HepG2 (cell line): ENCODE measurements around the gene TLE2. TPM values are rescaled to one million over a fixed set of nuclear protein-coding genes. Genes with fewer than 3 reads are reported as not detected.

Experiments used
- CHCHD3 ChIP-seq: sonication (generic); formaldehyde crosslinking; IDR thresholded peaks from 2 replicates; pipeline ENCODE4 v1.8.0; 2022; ENCODE audit warnings: mild to moderate bottlenecking, missing genetic modification reagents, moderate library complexity
- ETV5 ChIP-seq: IDR thresholded peaks from 2 replicates; pipeline ENCODE4 v1.6.1; 2018; ENCODE audit warnings: missing biosample characterization, missing genetic modification reagents, inconsistent platforms, borderline replicate concordance
- MEF2D ChIP-seq: sonication (generic); formaldehyde crosslinking; IDR thresholded peaks from 2 replicates; pipeline ENCODE4 v1.5.1; 2020; ENCODE audit warnings: mild to moderate bottlenecking, missing genetic modification reagents
- MLXIP ChIP-seq: sonication (generic); formaldehyde crosslinking; IDR thresholded peaks from 2 replicates; pipeline ENCODE4 v1.9.0; 2021; ENCODE audit warnings: missing genetic modification reagents, borderline replicate concordance
- PHF8 ChIP-seq: sonication (generic); formaldehyde crosslinking; IDR thresholded peaks from 2 replicates; pipeline ENCODE4 v1.5.0; 2020; ENCODE audit warnings: missing genetic modification reagents
- POLR2G ChIP-seq: fragments of 200-400 bp; formaldehyde crosslinking; IDR thresholded peaks from 2 replicates; pipeline ENCODE4 v1.6.1; 2018; ENCODE audit warnings: mild to moderate bottlenecking, low read depth, low read length, moderate library complexity
- RXRA ChIP-seq: sonication (generic); formaldehyde crosslinking; IDR thresholded peaks from 2 replicates; pipeline ENCODE4 v1.5.1; 2020; ENCODE audit warnings: missing genetic modification reagents
- RXRB ChIP-seq: IDR thresholded peaks from 2 replicates; pipeline ENCODE4 v1.6.1; 2016; ENCODE audit warnings: borderline replicate concordance, missing genetic modification reagents, missing compliant biosample characterization
- SOX13 ChIP-seq, 3 experiments: fragments of 450-650 bp in 1 of 3; sonication (generic) in 1 of 3; formaldehyde crosslinking in 1 of 3; IDR thresholded peaks in 2 of 3; conservative IDR thresholded peaks in 1 of 3; 2 replicates each; pipeline versions ENCODE4 v1.5.0 to v1.6.1; 2016 to 2020; ENCODE audit warnings: antibody characterized with exemption in 1 of 3, mild to moderate bottlenecking in 1 of 3, missing compliant biosample characterization in 1 of 3, missing genetic modification reagents in 1 of 3, moderate library complexity in 1 of 3
- TCF7 ChIP-seq: sonication (generic); IDR thresholded peaks from 2 replicates; pipeline ENCODE4 v1.6.1; 2016; ENCODE audit warnings: antibody characterized with exemption, low read depth
- ZIK1 ChIP-seq: sonication (generic); formaldehyde crosslinking; IDR thresholded peaks from 2 replicates; pipeline ENCODE4 v1.5.0; 2020; ENCODE audit warnings: mild to moderate bottlenecking, low read depth, missing genetic modification reagents, borderline replicate concordance
- ZNF207 ChIP-seq: fragments of 450-650 bp; IDR thresholded peaks from 2 replicates; pipeline ENCODE4 v1.6.1; 2016; ENCODE audit warnings: antibody characterized with exemption, borderline replicate concordance
- ZNF441 ChIP-seq: sonication (generic); formaldehyde crosslinking; IDR thresholded peaks from 2 replicates; pipeline ENCODE4 v1.7.0; 2021; ENCODE audit warnings: missing genetic modification reagents, borderline replicate concordance
- ZNF558 ChIP-seq: sonication (generic); formaldehyde crosslinking; IDR thresholded peaks from 2 replicates; pipeline ENCODE4 v1.9.0; 2022; ENCODE audit warnings: mild to moderate bottlenecking, missing genetic modification reagents, borderline replicate concordance
- ZNF772 ChIP-seq: sonication (generic); formaldehyde crosslinking; IDR thresholded peaks from 2 replicates; pipeline ENCODE4 v1.5.0; 2020; ENCODE audit warnings: mild to moderate bottlenecking, missing genetic modification reagents
- ZNF83 ChIP-seq: sonication (generic); formaldehyde crosslinking; IDR thresholded peaks from 2 replicates; pipeline ENCODE4 v1.4.0; 2020; ENCODE audit warnings: missing genetic modification reagents, mild to moderate bottlenecking, borderline replicate concordance
- polyA plus RNA-seq, 8 experiments: library from polyadenylated mRNA; depleted of rRNA in 3 of 8; stranded (reverse) in 7 of 8; unstranded in 1 of 8; fragments of >200 nt; fragmentation: Illumina TruSeq in 4 of 8; extraction: Trizol in 4 of 8; gene quantifications; 2 replicates each; pipeline versions ENCODE4 v1.2.1 to v1.2.3, GENCODE V29; 2011 to 2016; ENCODE audit warnings: low read depth in 4 of 8, missing spikeins in 1 of 8, mixed read lengths in 1 of 8; ENCODE audit not compliant: insufficient read depth in 1 of 8
- total RNA-seq, 5 experiments: library from RNA; depleted of rRNA; stranded (reverse); fragments of >200 nt; fragmentation: Illumina TruSeq; extraction: Trizol; gene quantifications; 2 replicates each; pipeline ENCODE4 v1.2.3, GENCODE V29; 2016; ENCODE audit warnings: low read depth in 1 of 5
- TF ChIP-seq, protein P1 (sequence below): sonication (generic); formaldehyde crosslinking; IDR thresholded peaks from 2 replicates; pipeline ENCODE4 v1.8.1; 2023; ENCODE audit warnings: missing genetic modification reagents, inconsistent platforms, borderline replicate concordance
- TF ChIP-seq, protein P2 (sequence below): sonication (generic); formaldehyde crosslinking; IDR thresholded peaks from 2 replicates; pipeline ENCODE4 v1.4.0; 2020; ENCODE audit warnings: missing genetic modification reagents, borderline replicate concordance

TLE2 gene
- total and polyA plus RNA-seq, 2 of the 13 experiments (the other 11 are each of a cell fraction or from before 2014, with no cell fraction given), result 0.07 to 0.81 TPM

DNA sequence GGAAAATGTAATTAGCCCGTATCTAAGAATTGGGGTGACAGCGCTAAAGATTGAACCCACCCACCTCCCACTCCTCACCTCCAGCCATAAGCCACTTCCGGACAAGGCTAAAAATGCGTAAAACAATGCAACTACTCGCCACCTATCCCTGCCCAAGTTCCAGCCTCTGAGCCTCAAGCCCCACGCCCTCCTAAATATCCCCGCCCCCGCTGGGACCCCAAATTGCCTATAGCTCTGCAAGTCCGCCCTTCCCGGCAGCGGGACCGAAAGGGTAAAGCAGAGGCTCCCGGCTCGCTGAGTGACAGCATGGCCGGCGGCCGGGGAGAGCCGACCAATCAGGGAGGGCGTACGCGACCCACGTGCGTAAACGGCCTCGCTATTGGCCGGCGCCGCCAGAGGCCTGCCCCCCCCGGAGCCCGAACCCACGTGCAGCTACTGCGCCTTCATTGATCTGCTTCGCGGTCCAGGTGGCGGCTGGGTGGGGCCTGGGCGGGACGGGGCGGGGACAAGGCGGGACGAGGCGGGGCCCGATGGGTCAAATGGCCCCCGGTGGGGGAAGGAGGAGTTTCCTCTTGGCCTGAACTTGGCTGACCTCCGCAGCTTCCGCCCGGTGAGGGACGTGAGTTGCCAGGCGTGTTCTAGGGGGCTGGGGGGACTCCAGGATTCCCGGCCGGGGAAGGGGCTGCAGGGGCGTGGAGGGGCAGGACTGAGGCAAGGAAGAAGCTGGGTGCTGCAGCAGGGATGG lies 51.9 kb downstream of the TLE2 start, which contains the start of gene TLE6 (continued):
- TF ChIP-seq, protein P1, sequence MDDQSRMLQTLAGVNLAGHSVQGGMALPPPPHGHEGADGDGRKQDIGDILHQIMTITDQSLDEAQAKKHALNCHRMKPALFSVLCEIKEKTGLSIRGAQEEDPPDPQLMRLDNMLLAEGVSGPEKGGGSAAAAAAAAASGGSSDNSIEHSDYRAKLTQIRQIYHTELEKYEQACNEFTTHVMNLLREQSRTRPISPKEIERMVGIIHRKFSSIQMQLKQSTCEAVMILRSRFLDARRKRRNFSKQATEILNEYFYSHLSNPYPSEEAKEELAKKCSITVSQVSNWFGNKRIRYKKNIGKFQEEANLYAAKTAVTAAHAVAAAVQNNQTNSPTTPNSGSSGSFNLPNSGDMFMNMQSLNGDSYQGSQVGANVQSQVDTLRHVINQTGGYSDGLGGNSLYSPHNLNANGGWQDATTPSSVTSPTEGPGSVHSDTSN (CRISPR knock-in tag), result peak; percentile 96
- TF ChIP-seq CHCHD3 (CRISPR knock-in tag), result 0 out of 2 replicates have a peak, but pooled peaks have one; percentile 42
- TF ChIP-seq ZNF441 (CRISPR knock-in tag), result peak; percentile 74
- TF ChIP-seq, protein P2, sequence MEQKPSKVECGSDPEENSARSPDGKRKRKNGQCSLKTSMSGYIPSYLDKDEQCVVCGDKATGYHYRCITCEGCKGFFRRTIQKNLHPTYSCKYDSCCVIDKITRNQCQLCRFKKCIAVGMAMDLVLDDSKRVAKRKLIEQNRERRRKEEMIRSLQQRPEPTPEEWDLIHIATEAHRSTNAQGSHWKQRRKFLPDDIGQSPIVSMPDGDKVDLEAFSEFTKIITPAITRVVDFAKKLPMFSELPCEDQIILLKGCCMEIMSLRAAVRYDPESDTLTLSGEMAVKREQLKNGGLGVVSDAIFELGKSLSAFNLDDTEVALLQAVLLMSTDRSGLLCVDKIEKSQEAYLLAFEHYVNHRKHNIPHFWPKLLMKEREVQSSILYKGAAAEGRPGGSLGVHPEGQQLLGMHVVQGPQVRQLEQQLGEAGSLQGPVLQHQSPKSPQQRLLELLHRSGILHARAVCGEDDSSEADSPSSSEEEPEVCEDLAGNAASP (CRISPR knock-in tag), result peak; percentile 94
- peak; percentile 88 for TF ChIP-seq ETV5 (CRISPR knock-in tag)
- peak; percentile 54 for TF ChIP-seq POLR2G
- 0 out of 2 replicates have a peak, but pooled peaks have one; percentile 30 for TF ChIP-seq PHF8
- TF ChIP-seq ZNF83 (CRISPR knock-in tag), result no peak
- TF ChIP-seq ZIK1 (CRISPR knock-in tag), result peak; percentile 35; the same call in 1 of the 2 replicates
- TF ChIP-seq RXRB (CRISPR knock-in tag), result peak; percentile 94
- TF ChIP-seq ZNF207, result no peak
- peak; percentile 65; the same call in 1 of the 2 replicates for TF ChIP-seq MEF2D
- peak; percentile 54; the same call in 1 of the 2 replicates for TF ChIP-seq ZNF558 (CRISPR knock-in tag)
- TF ChIP-seq MLXIP (CRISPR knock-in tag), result no peak
- TF ChIP-seq RXRA, result peak; percentile 98
- no peak for TF ChIP-seq SOX13 (IDR thresholded peaks at IDR 0.05)
- peak in 1 of 2 experiments; percentile 58; a peak in 2 of 4 replicates for TF ChIP-seq SOX13 (CRISPR knock-in tag; conservative IDR thresholded peaks at IDR 0.05 in 1 of 2, IDR thresholded peaks at IDR 0.05 in 1 of 2)
- TF ChIP-seq TCF7, result peak; percentile 83
- TF ChIP-seq ZNF772, result peak; percentile 27; the same call in 1 of the 2 replicates
